ENCODE data around the gene ARHGAP26. TPM values are rescaled to one million over a fixed set of nuclear protein-coding genes. Genes with fewer than 3 reads are reported as not detected.
"Not testable (repeated sequence)": the region's sequence is repeated elsewhere in the genome, so short reads cannot be mapped to it uniquely, and the experiment has no call there.

Gene ARHGAP26
- total RNA-seq, 1 donor from 2014 or later: 12.7 TPM

- Mint-ChIP-seq H3K27me3 (no peaks in the 10 kb centered on the region), H3K4me3 (no peak overlapping the region), H3K36me3 (ENCODE audit: low read depth) (peaks cover 18% of the 10 kb centered on the region), H3K27ac (peak overlapping the region; percentile 81), H3K9me3 (peaks cover 19% of the 10 kb centered on the region), H3K4me1 (peaks cover 12% of the 10 kb centered on the region)
- intact Hi-C loops (cut with micrococcal nuclease): loop anchor here (1.0 kb wide), 1 partner anchor 14 kb away; no protein-coding TSS in a partner anchor
- DNase-seq: no peak
Measured at GRCh38 chr5:143197260-143197656, 427.1 kb downstream of the ARHGAP26 start.

GRCh38 chr5:143198332-143198731 lies 428.2 kb downstream of the ARHGAP26 start:
- Mint-ChIP-seq H3K27ac (no peak overlapping the region), H3K27me3 (no peaks in the 10 kb centered on the region), H3K4me3 (no peak overlapping the region), H3K9me3 (peaks cover 28% of the 10 kb centered on the region), H3K4me1 (peaks cover 12% of the 10 kb centered on the region), H3K36me3 (ENCODE audit: low read depth) (peaks cover 23% of the 10 kb centered on the region)
- intact Hi-C loops (cut with micrococcal nuclease): no loop called here
- DNase-seq: no peak

- no peak overlapping the region for H3K4me3 Mint-ChIP-seq
- no peak overlapping the region for H3K27ac Mint-ChIP-seq
Measured at GRCh38 chr5:143199161-143199560, 429.0 kb downstream of the ARHGAP26 start.

GRCh38 chr5:143199843-143200242 lies 429.7 kb downstream of the ARHGAP26 start:
- no peak overlapping the region for H3K27ac Mint-ChIP-seq
- H3K27me3 Mint-ChIP-seq: no peaks in the 10 kb centered on the region
- H3K36me3 Mint-ChIP-seq (ENCODE audit: low read depth): peaks cover 18% of the 10 kb centered on the region
- H3K4me1 Mint-ChIP-seq: peaks cover 12% of the 10 kb centered on the region
- no peak for DNase-seq
- H3K9me3 Mint-ChIP-seq: peaks cover 28% of the 10 kb centered on the region
- no peak overlapping the region for H3K4me3 Mint-ChIP-seq
- intact Hi-C loops (cut with micrococcal nuclease): no loop called here

More at GRCh38 chr5:143199161-143199560, 429.0 kb downstream of the ARHGAP26 start:
- intact Hi-C loops (cut with micrococcal nuclease): no loop called here
- Mint-ChIP-seq H3K27me3 (no peaks in the 10 kb centered on the region), H3K9me3 (peaks cover 28% of the 10 kb centered on the region), H3K36me3 (ENCODE audit: low read depth) (peaks cover 22% of the 10 kb centered on the region), H3K4me1 (peaks cover 12% of the 10 kb centered on the region)
- DNase-seq: no peak

- H3K4me1 Mint-ChIP-seq: peaks cover 12% of the 10 kb centered on the region
- peaks cover 18% of the 10 kb centered on the region for H3K36me3 Mint-ChIP-seq (ENCODE audit: low read depth)
- H3K27me3 Mint-ChIP-seq: no peaks in the 10 kb centered on the region
- intact Hi-C loops (cut with micrococcal nuclease): no loop called here
- no peak overlapping the region for H3K4me3 Mint-ChIP-seq
- H3K9me3 Mint-ChIP-seq: peaks cover 28% of the 10 kb centered on the region
- H3K27ac Mint-ChIP-seq: no peak overlapping the region
- DNase-seq: no peak
Measured at GRCh38 chr5:143200781-143201398, 430.7 kb downstream of the ARHGAP26 start.

- Mint-ChIP-seq H3K27me3 (no peaks in the 10 kb centered on the region), H3K9me3 (peaks cover 28% of the 10 kb centered on the region), H3K36me3 (ENCODE audit: low read depth) (peaks cover 18% of the 10 kb centered on the region), H3K27ac (no peak overlapping the region), H3K4me1 (peaks cover 14% of the 10 kb centered on the region), H3K4me3 (no peak overlapping the region)
- intact Hi-C loops (cut with micrococcal nuclease): no loop called here
- no peak for DNase-seq
Measured at GRCh38 chr5:143201589-143201988, 431.4 kb downstream of the ARHGAP26 start.

GRCh38 chr5:143203301-143203956 lies 433.3 kb downstream of the ARHGAP26 start:
- H3K4me1 Mint-ChIP-seq; H3K4me3 Mint-ChIP-seq; H3K27me3 Mint-ChIP-seq; H3K27ac Mint-ChIP-seq; H3K36me3 Mint-ChIP-seq (ENCODE audit: low read depth); intact Hi-C loops (cut with micrococcal nuclease); DNase-seq: not testable (repeated sequence)
- peaks cover 21% of the 10 kb centered on the region for H3K9me3 Mint-ChIP-seq

- Mint-ChIP-seq H3K4me3 (no peak overlapping the region), H3K27ac (no peak overlapping the region), H3K4me1 (peaks cover 8% of the 10 kb centered on the region), H3K9me3 (peaks cover 21% of the 10 kb centered on the region), H3K27me3 (no peaks in the 10 kb centered on the region), H3K36me3 (ENCODE audit: low read depth) (peaks cover 9% of the 10 kb centered on the region)
- DNase-seq: no peak
- intact Hi-C loops (cut with micrococcal nuclease): no loop called here
Measured at GRCh38 chr5:143204474-143205246, 434.5 kb downstream of the ARHGAP26 start.

- peaks cover 21% of the 10 kb centered on the region for H3K9me3 Mint-ChIP-seq
- H3K4me3 Mint-ChIP-seq: no peak overlapping the region
- DNase-seq: no peak
- H3K27ac Mint-ChIP-seq: no peak overlapping the region
- H3K4me1 Mint-ChIP-seq: peaks cover 8% of the 10 kb centered on the region
- intact Hi-C loops (cut with micrococcal nuclease): no loop called here
- H3K27me3 Mint-ChIP-seq: no peaks in the 10 kb centered on the region
- H3K36me3 Mint-ChIP-seq (ENCODE audit: low read depth): peaks cover 7% of the 10 kb centered on the region
Measured at GRCh38 chr5:143205386-143205785, 435.2 kb downstream of the ARHGAP26 start.

- Mint-ChIP-seq H3K4me1 (peaks cover 6% of the 10 kb centered on the region), H3K36me3 (ENCODE audit: low read depth) (peaks cover 7% of the 10 kb centered on the region), H3K9me3 (peaks cover 18% of the 10 kb centered on the region), H3K27ac (no peak overlapping the region), H3K27me3 (no peaks in the 10 kb centered on the region), H3K4me3 (no peak overlapping the region)
- intact Hi-C loops (cut with micrococcal nuclease): no loop called here
- no peak for DNase-seq
Measured at GRCh38 chr5:143205883-143206195, 435.7 kb downstream of the ARHGAP26 start.

GRCh38 chr5:143206196-143207053 lies 436.2 kb downstream of the ARHGAP26 start:
- Mint-ChIP-seq H3K9me3 (peaks cover 17% of the 10 kb centered on the region), H3K4me3 (no peak overlapping the region), H3K4me1 (peaks cover 6% of the 10 kb centered on the region), H3K27ac (no peak overlapping the region), H3K27me3 (no peaks in the 10 kb centered on the region), H3K36me3 (ENCODE audit: low read depth) (peaks cover 7% of the 10 kb centered on the region)
- DNase-seq: no peak
- intact Hi-C loops (cut with micrococcal nuclease): no loop called here

GRCh38 chr5:143207058-143207457 lies 436.9 kb downstream of the ARHGAP26 start:
- peaks cover 6% of the 10 kb centered on the region for H3K4me1 Mint-ChIP-seq
- no peaks in the 10 kb centered on the region for H3K27me3 Mint-ChIP-seq
- DNase-seq: no peak
- intact Hi-C loops (cut with micrococcal nuclease): no loop called here
- peaks cover 11% of the 10 kb centered on the region for H3K9me3 Mint-ChIP-seq
- H3K36me3 Mint-ChIP-seq (ENCODE audit: low read depth): peaks cover 7% of the 10 kb centered on the region
- H3K27ac Mint-ChIP-seq: peak overlapping the region; percentile 2
- H3K4me3 Mint-ChIP-seq: no peak overlapping the region

GRCh38 chr5:143207563-143208364 lies 437.6 kb downstream of the ARHGAP26 start:
- no peak overlapping the region for H3K4me3 Mint-ChIP-seq
- H3K4me1 Mint-ChIP-seq: peaks cover 6% of the 10 kb centered on the region
- peaks cover 6% of the 10 kb centered on the region for H3K36me3 Mint-ChIP-seq (ENCODE audit: low read depth)
- no peak overlapping the region for H3K27ac Mint-ChIP-seq
- H3K9me3 Mint-ChIP-seq: peaks cover 6% of the 10 kb centered on the region
- no peak for DNase-seq
- H3K27me3 Mint-ChIP-seq: no peaks in the 10 kb centered on the region
- intact Hi-C loops (cut with micrococcal nuclease): no loop called here

All from activated CD4-positive, alpha-beta T cell treated with anti-CD3 and anti-CD28 coated beads, Interleukin-2, amount 10 ng/mL, durations not matched to agents 24 days and 14 days (primary cell).